RPMI8226 (cell line): ENCODE results near the gene NFYC.
"Not testable (repeated sequence)": the region's sequence is repeated elsewhere in the genome, so short reads cannot be mapped to it uniquely, and the experiment has no call there.

Experiments
- DNase-seq: peaks from one replicate; pipeline ENCODE4 v3.0.0-alpha.2; 2015

NFYC gene

DNA sequence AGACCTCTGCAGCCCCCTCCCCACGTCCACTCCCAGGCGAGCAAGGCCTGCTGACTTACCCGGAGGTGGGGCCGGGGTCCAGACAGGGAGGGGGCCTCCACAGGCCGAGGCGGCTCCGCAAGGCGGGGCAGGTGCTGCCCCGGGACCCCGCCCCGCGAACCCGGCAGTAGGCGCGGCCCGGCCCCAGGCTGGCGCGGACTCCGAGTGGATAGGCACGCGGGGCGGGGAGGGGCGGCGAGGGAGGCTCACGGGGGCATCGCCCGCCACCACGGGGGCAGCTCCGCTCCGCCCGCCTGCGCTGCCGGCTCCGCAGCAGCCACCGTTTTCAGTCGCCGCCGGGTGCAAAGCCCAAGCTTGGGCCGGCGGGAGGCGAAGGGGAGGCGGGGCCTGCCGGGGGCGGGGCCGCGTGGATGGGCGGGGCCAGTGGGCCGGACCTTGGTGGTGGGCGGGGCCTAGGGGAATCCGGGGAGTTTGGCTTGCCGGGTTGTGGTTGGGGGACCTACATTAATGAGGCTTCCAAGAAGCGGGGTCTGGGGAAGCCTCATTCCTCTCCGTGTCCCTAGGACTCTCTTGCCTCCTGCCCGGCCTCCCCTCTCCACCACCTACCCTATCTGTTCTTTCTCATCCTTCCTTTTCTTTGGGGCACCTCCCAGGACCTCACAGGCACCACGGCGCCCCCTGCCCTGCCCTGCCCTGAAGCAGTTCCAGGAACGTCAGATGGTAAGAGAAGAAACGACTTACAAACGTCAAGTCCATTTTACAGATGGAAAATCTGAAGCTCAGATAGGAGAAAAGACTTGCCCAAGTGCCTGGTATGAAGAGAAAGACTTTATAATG is 26.0 kb upstream of the NFYC start, which contains the start of gene RIMS3:
Gene RIMS3 (minus strand): TSS at position 348 of the 837 bp plus-strand sequence. CDS start 23,757 bp downstream, outside the sequence.
- DNase-seq: peak; percentile 85

- DNase-seq: peak; percentile 96
Observed at GRCh38 chr1:40668769-40669525, 22.6 kb upstream of the NFYC start.

DNA sequence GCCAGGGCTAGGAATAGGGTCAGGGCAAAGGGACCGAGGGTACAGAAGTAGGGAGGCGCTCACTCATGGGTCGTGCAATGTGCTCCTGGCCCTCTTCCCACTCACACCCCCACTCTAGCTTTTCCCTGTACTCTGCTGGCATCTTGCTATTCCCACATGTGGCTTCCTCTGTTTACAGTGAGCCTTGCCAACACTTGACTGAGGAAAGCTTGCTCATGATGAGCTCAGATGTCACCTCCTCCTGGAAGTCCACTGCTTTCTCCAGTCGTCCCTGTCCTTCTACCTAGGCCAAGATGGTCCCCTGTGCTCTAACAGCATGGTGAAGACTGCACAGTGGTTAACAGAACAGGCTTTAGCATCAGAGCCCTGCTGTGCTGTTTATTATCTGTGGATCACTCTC is 18.1 kb upstream of the NFYC start:
- DNase-seq: no peak

DNA sequence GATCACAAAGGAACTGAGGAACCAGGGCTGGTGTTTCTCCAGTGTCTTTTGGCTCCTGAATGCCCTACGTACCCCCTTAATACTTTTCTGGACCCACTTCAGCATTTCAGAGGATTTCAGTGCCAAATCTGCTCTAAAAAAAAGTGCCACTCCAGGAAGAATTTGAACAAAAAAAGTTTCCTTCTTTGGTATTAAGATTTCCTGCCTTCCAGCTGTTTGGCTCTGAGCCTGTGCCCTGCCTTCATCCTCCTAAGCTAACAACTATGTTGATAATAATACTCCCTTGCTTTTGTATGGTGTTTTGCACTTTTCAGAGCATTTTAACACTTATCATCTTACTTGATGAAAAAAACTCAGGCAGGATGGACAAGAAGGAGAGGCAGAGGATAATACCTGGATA is 15.0 kb upstream of the NFYC start:
- no peak for DNase-seq

GRCh38 chr1:40679165-40679953 is 12.1 kb upstream of the NFYC start:
- no peak for DNase-seq

DNA sequence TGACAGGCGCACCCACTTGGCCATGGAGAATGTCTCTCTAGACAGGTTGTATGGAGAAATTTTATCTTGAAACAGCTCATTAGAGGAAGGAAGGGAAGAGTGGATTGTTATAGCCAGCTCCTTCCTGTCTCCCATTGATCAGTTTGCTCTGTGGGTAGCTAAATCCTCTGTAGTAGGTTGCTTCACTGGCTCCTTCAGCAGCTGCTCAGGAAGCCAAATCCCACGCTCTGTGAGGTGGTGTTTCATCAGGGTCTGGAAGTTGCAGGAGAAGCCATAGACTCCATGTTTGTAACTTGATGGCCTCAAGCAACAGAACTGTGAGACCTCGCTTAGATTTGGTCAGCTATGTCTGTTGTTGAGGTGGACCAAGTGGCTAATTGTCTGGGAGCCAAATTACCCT is 6.8 kb upstream of the NFYC start:
- DNase-seq: no peak

DNA sequence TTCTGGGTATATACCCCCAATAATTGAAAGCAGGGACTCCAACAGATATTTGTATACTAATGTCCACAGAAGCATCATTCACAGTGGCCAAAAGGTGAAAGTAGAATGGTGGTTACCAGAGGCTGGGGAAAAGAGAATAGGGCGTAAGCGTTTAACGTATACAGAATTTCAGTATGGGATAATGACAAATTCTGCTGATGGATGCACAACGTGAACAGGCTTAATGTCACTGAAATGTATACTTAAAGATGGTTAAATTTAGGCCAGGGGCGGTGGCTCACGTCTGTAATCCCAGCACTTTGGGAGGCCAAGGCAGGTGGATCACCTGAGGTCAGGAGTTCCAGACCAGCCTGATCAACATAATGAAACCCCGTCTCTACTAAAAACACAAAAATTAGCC is 4.4 kb upstream of the NFYC start:
- DNase-seq: no peak

DNA sequence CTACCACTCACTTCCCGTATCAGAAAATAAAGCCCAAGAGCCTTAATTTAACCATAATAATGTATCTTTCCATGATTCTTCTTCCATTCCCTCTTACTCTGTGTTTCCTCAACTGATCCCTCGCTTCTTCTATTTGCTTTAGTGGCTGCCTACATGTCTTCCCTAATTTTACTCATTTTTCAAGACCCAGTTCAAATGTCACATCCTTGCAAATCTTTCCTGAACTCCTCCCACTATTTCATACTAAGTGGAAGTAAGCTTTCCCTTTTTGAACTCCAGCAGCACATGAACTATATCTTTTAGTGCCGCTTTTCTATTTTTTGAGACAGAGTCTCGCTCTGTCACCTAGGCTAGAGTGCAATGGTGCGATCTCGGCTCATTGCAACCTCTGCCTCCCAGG is 3.8 kb upstream of the NFYC start:
- no peak for DNase-seq

DNA sequence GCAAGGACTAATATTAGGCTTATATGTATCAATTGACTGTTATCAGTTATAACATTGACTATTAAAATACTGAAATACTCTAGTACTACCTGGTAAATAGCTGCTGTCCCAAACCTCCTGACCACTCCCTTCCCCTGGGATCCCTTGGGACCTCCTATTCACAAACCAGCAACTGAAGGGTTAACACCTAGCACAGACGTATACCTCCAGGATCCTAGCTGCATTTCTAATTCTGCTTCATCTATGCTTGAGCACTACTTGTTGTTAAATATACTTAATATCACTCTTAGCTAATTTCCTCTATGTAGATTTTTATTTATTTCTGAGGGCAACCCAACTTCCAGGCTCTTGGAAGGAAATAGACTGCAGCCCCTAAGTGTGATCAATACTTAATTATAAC is 1.8 kb upstream of the NFYC start:
- DNase-seq: no peak

- no peak for DNase-seq
Observed at GRCh38 chr1:40690771-40691537, 550 bp upstream of the NFYC start.

- DNase-seq: no peak
Observed at GRCh38 chr1:40692429-40692895, 958 bp downstream of the NFYC start.

DNA sequence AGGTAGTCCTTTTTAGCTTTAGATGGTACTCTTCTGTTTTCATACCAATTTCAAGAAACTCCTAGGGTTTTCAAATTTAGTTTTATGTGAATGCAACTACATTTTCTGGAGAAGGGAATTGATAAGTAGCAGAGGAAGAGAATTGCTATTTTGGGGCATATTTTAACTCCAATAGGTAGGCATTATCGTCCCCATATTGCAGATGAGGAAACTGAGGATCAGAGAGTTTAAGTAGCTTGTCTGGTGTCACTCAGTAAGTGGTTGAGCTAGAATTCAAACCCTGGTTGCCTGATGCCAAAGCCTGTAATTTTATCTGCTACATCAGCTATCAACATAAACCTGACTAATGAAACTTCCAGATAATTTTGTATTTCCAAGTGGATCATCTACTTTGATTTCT is 1.9 kb downstream of the NFYC start:
- no peak for DNase-seq

DNA sequence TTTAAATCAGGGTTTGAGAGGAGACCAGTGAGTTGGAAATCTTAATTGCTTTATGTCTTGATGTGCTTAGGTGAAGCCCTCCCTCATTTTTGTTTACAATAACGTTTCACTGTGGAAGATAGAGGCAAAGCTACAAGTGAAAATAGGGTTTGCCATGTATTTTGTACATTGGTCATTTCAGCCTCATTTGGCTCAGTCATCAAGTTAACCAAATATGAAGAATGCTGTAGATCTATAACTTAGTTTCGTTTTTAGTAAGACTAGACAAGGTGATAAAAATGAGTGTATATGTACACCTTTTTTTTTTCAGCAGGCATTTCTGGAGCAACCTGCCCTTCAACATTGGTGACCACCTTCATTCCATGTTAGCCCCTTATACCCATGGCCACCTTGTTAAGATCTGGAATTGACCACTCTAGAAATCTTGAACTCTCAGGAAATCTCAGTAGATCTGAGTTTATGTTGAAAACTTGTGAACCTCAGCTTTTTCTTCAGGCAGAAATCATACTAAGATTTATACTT is 2.9 kb downstream of the NFYC start:
- no peak for DNase-seq

DNA sequence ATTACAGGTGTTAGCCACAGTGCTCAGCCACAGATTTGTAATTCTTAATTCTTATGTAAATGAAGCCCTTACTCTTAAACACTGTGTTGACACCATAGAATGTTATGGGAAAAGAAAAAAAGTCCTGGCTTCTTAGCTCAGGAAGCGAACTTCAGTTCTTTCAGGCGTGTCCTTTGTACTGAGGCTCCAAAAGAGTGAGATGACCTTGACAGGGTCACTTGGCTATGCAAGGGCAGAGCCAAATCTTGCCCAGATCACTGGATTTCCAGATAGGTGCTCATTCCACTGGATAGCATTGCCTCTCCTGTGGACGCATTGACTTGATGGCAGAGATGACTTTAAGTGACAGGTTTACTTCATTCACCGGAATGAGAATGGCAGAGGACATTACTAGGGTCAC is 4.8 kb downstream of the NFYC start:
- DNase-seq: no peak

DNA sequence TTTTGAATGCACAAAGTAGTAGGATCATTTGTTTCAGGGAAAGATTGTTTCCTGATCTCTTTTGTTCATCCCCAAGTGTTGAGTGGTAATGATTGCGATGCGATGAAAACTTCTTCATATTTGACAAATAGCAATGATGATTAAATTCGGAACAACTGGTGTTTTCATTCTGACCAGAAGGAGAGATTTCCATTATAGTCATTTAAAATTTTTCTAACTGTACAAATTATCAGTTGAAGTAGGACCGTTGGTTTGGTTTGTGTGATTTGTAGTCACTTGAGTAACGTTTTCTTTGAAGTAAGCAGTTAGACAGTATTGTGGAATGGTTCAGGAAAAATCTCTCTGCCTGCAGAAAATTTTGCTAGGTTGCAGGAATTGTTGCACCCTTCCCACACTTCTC is 5.9 kb downstream of the NFYC start:
- no peak for DNase-seq

- DNase-seq: no peak
Observed at GRCh38 chr1:40699787-40700186, 8.3 kb downstream of the NFYC start.

GRCh38 chr1:40701684-40702083 is 10.2 kb downstream of the NFYC start:
- no peak for DNase-seq

- not testable (repeated sequence) for DNase-seq
Observed at GRCh38 chr1:40702810-40703209, 11.3 kb downstream of the NFYC start.

GRCh38 chr1:40703316-40703715 is 11.8 kb downstream of the NFYC start:
- no peak for DNase-seq

GRCh38 chr1:40704817-40705733 is 13.6 kb downstream of the NFYC start:
- DNase-seq: no peak

DNA sequence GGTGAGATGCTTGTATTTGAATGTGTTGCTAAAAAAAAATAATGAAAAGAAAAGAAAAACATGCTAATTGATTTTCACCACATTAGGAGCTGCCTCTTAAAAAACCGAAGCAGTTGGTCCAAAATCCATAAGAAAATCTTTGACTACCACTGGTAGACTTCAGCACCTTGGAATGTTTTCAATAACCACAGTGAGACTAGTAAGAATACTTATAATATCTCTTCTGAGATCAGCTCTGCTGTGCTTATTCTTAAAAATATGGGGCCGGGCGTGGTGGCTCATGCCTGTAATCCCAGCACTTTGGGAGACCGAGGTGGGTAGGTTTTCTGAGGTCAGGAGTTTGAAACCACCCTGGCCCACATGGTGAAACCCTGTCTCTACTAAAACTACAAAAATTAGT is 15.1 kb downstream of the NFYC start:
- DNase-seq: no peak
